Measurements from ENCODE around the gene OTP.

The OTP gene

DNA sequence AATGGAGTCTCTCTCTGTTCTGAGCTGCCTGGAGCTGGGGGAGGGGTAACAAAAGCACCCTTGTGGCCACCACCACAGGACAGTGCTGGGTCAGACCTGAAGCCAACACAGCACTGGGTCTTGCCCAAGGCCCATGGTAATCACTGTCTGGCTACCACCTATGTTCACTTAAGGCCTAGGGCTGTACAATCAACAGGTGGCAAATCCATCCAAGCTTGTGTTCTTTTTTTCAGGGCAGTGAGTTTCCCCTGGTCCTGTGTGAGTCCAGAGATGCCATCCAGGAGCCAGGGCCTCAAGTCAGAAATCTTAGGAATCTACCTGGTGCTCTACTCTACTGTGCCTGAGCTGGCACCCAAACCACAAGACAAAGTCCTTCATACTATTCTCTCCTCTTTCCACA lies 20.1 kb upstream of the OTP start:
- no peak for DNase-seq (ENCODE audit: low spot score)
- TF ChIP-seq CTCF (IDR thresholded peaks at IDR 0.05; ENCODE audit: extremely low read depth, missing control alignments): no peak

GRCh38 chr5:77651343-77651742 lies 12.8 kb upstream of the OTP start:
- DNase-seq (ENCODE audit: low spot score): no peak
- no peak for TF ChIP-seq CTCF (IDR thresholded peaks at IDR 0.05; ENCODE audit: extremely low read depth, missing control alignments)

DNA sequence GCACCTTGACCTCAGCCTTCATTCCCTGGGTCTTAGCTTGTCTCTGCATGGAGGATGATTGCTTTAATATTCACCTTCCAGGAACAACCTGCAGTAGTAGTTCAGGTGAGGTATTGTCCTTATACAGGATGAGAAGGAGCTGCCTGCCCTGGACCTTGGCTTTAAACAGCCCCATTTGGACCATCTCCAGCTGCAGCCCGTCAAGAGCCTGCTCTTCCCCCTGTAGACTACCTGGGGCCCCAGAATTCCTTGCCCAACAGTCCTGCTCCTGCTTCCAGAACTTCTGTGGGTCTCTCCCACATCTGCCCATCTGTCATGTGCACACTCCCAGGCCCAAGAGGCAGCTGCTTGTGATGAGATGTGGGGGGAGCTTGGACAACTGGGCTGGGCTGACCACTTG lies 12.2 kb upstream of the OTP start:
- no peak for DNase-seq (ENCODE audit: low spot score)

GRCh38 chr5:77649776-77650175 lies 11.3 kb upstream of the OTP start:
- no peak for TF ChIP-seq CTCF (IDR thresholded peaks at IDR 0.05; ENCODE audit: extremely low read depth, missing control alignments)
- no peak for DNase-seq (ENCODE audit: low spot score)

More for the DNA sequence above, 12.2 kb upstream of the OTP start:
- no peak for TF ChIP-seq CTCF (IDR thresholded peaks at IDR 0.05; ENCODE audit: extremely low read depth, missing control alignments)

GRCh38 chr5:77645995-77646639 lies 7.6 kb upstream of the OTP start:
- TF ChIP-seq CTCF (IDR thresholded peaks at IDR 0.05; ENCODE audit: extremely low read depth, missing control alignments): no peak
- DNase-seq (ENCODE audit: low spot score): no peak

GRCh38 chr5:77645158-77645994 lies 6.9 kb upstream of the OTP start:
- DNase-seq (ENCODE audit: low spot score): peak; percentile 92

More at GRCh38 chr5:77645158-77645994, 6.9 kb upstream of the OTP start:
- peak; percentile 55 for TF ChIP-seq CTCF (IDR thresholded peaks at IDR 0.05; ENCODE audit: extremely low read depth, missing control alignments)
